Thoracic aorta (tissue), 2 donors: ENCODE data around the gene TMEM52B. TPM values are rescaled to one million over a fixed set of nuclear protein-coding genes. Genes with fewer than 3 reads are reported as not detected.
A peak's percentile ranks its signal among the peaks of the same experiment; 100 is the strongest.
"Not testable (repeated sequence)": the region's sequence is repeated elsewhere in the genome, so short reads cannot be mapped to it uniquely, and the experiment has no call there.

Experiments used
- ATAC-seq: fragments of 150-250 bp; one replicate; pipeline ENCODE4 v1.8.0; 2017; ENCODE audit warnings: low read depth; ENCODE audit not compliant: insufficient number of reproducible peaks, low FRiP score
- DNase-seq: peaks from one replicate; pipeline ENCODE4 v3.0.0-alpha.2; 2020; ENCODE audit warnings: low spot score
- H3K27ac ChIP-seq, 2 donors: fragments of 200-600 bp; sonication (generic); 1 replicate in 1 of 2; 2 replicates in 1 of 2; pipeline ENCODE4 v1.5.1; 2016; ENCODE audit warnings: mild to moderate bottlenecking in 2 of 2, moderate library complexity in 2 of 2
- H3K27me3 ChIP-seq: fragments of 200-600 bp; sonication (generic); replicated peaks from 2 replicates; pipeline ENCODE4 v1.6.0; 2016; ENCODE audit warnings: mild to moderate bottlenecking; ENCODE audit not compliant: insufficient read depth
- H3K36me3 ChIP-seq: fragments of 200-600 bp; sonication (generic); one replicate; pipeline ENCODE4 v1.5.1; 2016
- H3K4me1 ChIP-seq, 2 donors: fragments of 200-600 bp; sonication (generic); 1 replicate in 1 of 2; 2 replicates in 1 of 2; pipeline versions ENCODE4 v1.5.1 to v1.6.0; 2016; ENCODE audit warnings: low read depth in 2 of 2, mild to moderate bottlenecking in 1 of 2; ENCODE audit not compliant: control insufficient read depth in 1 of 2
- H3K4me3 ChIP-seq: fragments of 200-600 bp; sonication (generic); 2 replicates; pipeline ENCODE4 v1.5.1; 2016; ENCODE audit warnings: mild to moderate bottlenecking
- H3K9me3 ChIP-seq: fragments of 200-600 bp; sonication (generic); 2 replicates; pipeline ENCODE4 v1.5.1; 2016
- CTCF ChIP-seq: fragments of 200-600 bp; sonication (generic); IDR thresholded peaks from one replicate; pipeline ENCODE4 v1.5.1; 2019; ENCODE audit warnings: antibody characterized with exemption
- total RNA-seq, 2 donors: library from RNA; depleted of rRNA; stranded (reverse); fragments of >200 nt; gene quantifications; one replicate each; pipeline versions ENCODE4 v1.1.0 to v1.2.3, GENCODE V29; 2016

TMEM52B gene
- total RNA-seq, 2 donors from 2014 or later = 2.8 TPM; not detected in 1

GRCh38 chr12:10218021-10218420, 39.2 kb downstream of the TMEM52B start:
- no peak for ATAC-seq
- Histone ChIP-seq H3K27me3 (no peaks in the 10 kb centered on the region), H3K9me3 (no peaks in the 10 kb centered on the region), H3K36me3 (peaks cover 41% of the 10 kb centered on the region), H3K4me1 (peaks cover 28 to 35% of the 10 kb centered on the region in 2 donors), H3K4me3 (no peak overlapping the region), H3K27ac (no peak overlapping the region)
- DNase-seq = no peak
- no peak for TF ChIP-seq CTCF

- H3K4me3 ChIP-seq = no peak overlapping the region
- DNase-seq = peak; percentile 25
- TF ChIP-seq CTCF = no peak
- ATAC-seq = peak; percentile 94
- H3K27me3 ChIP-seq = no peaks in the 10 kb centered on the region
- H3K36me3 ChIP-seq = peaks cover 47% of the 10 kb centered on the region
- H3K9me3 ChIP-seq = no peaks in the 10 kb centered on the region
- H3K4me1 ChIP-seq = peaks cover 20 to 22% of the 10 kb centered on the region in 2 donors
- H3K27ac ChIP-seq = peak overlapping the region; percentile 52 to 59
These were observed 41.7 kb downstream of the TMEM52B start for GRCh38 chr12:10220398-10221077.

- ATAC-seq (no peak), DNase-seq (no peak)
- Histone ChIP-seq H3K36me3 (peaks cover 47% of the 10 kb centered on the region), H3K27ac (no peak overlapping the region), H3K4me1 (peaks cover 14 to 17% of the 10 kb centered on the region in 2 donors), H3K27me3 (no peaks in the 10 kb centered on the region), H3K4me3 (no peak overlapping the region), H3K9me3 (no peaks in the 10 kb centered on the region)
- TF ChIP-seq CTCF = no peak
These were observed 43.0 kb downstream of the TMEM52B start for GRCh38 chr12:10221846-10222245.

- peaks cover 11 to 17% of the 10 kb centered on the region in 2 donors for H3K4me1 ChIP-seq
- no peak overlapping the region for H3K4me3 ChIP-seq
- DNase-seq = no peak
- no peak overlapping the region for H3K27ac ChIP-seq
- TF ChIP-seq CTCF = no peak
- no peak for ATAC-seq
- peaks cover 44% of the 10 kb centered on the region for H3K36me3 ChIP-seq
- no peaks in the 10 kb centered on the region for H3K27me3 ChIP-seq
- no peaks in the 10 kb centered on the region for H3K9me3 ChIP-seq
These were observed 44.4 kb downstream of the TMEM52B start for GRCh38 chr12:10223208-10223607.

- not testable (repeated sequence) for H3K27ac ChIP-seq, ATAC-seq, H3K9me3 ChIP-seq, H3K27me3 ChIP-seq, DNase-seq, H3K4me3 ChIP-seq, H3K4me1 ChIP-seq
- peaks cover 32% of the 10 kb centered on the region for H3K36me3 ChIP-seq
These were observed 46.6 kb downstream of the TMEM52B start for GRCh38 chr12:10225426-10225825.

- Histone ChIP-seq H3K36me3 (peaks cover 25% of the 10 kb centered on the region), H3K27ac (no peak overlapping the region), H3K4me1 (no peaks in the 10 kb centered on the region), H3K27me3 (no peaks in the 10 kb centered on the region), H3K4me3 (no peak overlapping the region), H3K9me3 (no peaks in the 10 kb centered on the region)
- DNase-seq (no peak), ATAC-seq (no peak)
- TF ChIP-seq CTCF = no peak
These were observed 47.3 kb downstream of the TMEM52B start for GRCh38 chr12:10226086-10226485.
